T-helper 2 cell treated with Interferon-gamma antibody and Interleukin-4, amounts not matched to agents 5 μg/mL and 100 μg/mL, for 36 hours (primary cell): ENCODE results near the gene BCL7A.

ENCODE experiments used
- DNase-seq: peaks from one replicate; pipeline ENCODE4 v3.0.0; 2021; ENCODE audit warnings: low spot score
- H3K27ac Mint-ChIP-seq: one replicate; pipeline ENCODE4 v1.8.0; 2021; ENCODE audit warnings: mild to moderate bottlenecking, mixed read lengths
- H3K27me3 Mint-ChIP-seq: one replicate; pipeline ENCODE4 v1.8.0; 2021; ENCODE audit warnings: low read depth, mixed read lengths
- H3K36me3 Mint-ChIP-seq: one replicate; pipeline ENCODE4 v1.8.0; 2021; ENCODE audit warnings: low read depth, mixed read lengths
- H3K4me1 Mint-ChIP-seq: one replicate; pipeline ENCODE4 v1.8.0; 2021; ENCODE audit warnings: low read depth, mixed read lengths
- H3K4me3 Mint-ChIP-seq: one replicate; pipeline ENCODE4 v1.8.0; 2022; ENCODE audit warnings: mild to moderate bottlenecking, moderate library complexity, mixed read lengths
- H3K9me3 Mint-ChIP-seq: one replicate; pipeline ENCODE4 v1.8.0; 2021; ENCODE audit warnings: mixed read lengths

The BCL7A gene

GRCh38 chr12:122089077-122089476 lies 67.4 kb downstream of the BCL7A start:
- Mint-ChIP-seq H3K9me3 (no peaks in the 10 kb centered on the region), H3K4me1 (peaks cover 33% of the 10 kb centered on the region), H3K27me3 (no peaks in the 10 kb centered on the region), H3K27ac (no peak overlapping the region), H3K4me3 (no peak overlapping the region), H3K36me3 (peaks cover 42% of the 10 kb centered on the region)
- DNase-seq: no peak

DNA sequence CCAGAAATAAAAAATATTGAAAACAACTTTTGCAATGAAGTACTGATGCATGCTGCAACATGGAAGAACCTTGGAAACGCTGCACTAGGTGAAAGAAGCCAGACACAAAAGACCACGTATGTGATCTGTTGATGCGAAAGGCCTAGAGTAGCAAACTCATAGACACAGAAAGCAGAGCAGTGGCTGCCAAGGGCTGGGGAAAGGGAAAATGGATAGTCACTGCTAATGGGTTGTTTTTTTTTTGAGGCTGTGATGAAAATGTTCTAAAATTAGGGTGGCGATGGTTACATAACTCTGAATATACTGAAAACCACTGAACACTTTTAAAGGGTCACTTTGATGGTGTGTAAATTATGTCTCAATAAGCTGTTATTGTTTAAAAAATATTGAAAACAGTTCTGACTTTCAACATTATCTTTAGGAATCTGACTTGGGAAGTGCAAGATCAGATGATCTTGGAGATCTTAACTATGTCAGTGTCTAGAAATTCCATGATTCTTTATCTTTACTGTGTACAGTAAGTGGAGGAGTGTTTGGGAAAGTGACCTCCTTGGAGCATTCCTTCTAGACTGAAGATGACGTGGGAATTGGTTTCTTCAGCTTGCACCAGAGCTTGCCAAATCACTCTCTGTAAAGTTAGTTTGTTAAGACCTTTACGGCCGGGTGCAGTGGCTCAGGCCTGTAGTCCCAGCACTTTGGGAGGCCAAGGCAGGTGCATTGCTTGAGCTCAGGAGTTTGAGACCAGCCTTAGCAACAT lies 69.3 kb downstream of the BCL7A start:
- no peaks in the 10 kb centered on the region for H3K9me3 Mint-ChIP-seq
- H3K4me3 Mint-ChIP-seq: no peak overlapping the region
- H3K27me3 Mint-ChIP-seq: no peaks in the 10 kb centered on the region
- H3K4me1 Mint-ChIP-seq: peaks cover 28% of the 10 kb centered on the region
- no peak overlapping the region for H3K27ac Mint-ChIP-seq
- peaks cover 30% of the 10 kb centered on the region for H3K36me3 Mint-ChIP-seq
- no peak for DNase-seq

DNA sequence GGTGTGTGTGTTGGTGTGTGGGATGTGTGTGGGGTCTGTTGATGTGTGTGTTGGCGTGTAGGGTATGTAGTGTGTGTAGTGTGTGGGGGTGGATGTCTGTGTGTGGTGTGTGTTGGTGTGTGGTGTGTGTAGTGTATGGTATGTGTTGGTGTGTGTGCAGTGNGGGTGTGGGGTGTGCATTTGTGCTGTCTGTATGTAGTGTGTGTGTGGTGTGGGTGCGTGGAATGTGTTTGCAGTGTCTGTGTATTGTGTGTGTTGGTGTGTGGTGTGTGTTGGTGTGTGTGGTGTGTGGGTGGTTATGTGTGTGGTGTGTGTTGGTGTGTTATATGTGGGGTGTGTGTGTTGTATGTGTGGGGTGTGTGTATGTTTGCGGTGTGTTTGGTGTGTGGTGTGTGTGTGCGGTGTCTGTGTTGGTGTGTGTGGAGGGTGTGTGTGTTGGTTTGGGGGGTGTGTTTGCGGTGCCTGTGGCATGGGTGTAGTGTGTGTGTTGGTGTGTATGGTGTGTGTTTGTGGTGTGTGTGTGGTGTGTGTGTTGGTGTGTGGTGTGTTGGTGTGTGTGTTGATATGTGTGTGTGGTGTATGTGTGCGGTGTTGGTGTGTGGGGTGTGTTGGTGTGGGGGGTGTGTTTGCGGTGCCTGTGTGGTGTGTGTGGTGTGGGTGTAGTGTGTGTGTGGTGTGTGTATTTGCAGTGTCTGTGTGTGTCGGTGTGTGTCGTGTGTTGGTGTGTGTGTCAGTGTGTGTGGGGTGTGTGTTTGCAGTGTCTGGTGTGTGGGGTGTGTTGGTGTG lies 71.6 kb downstream of the BCL7A start:
- no peak for DNase-seq
- H3K4me3 Mint-ChIP-seq: no peak overlapping the region
- H3K27me3 Mint-ChIP-seq: no peaks in the 10 kb centered on the region
- H3K36me3 Mint-ChIP-seq: peaks cover 15% of the 10 kb centered on the region
- no peak overlapping the region for H3K27ac Mint-ChIP-seq
- no peaks in the 10 kb centered on the region for H3K9me3 Mint-ChIP-seq
- H3K4me1 Mint-ChIP-seq: peaks cover 25% of the 10 kb centered on the region

GRCh38 chr12:122094137-122094734 lies 72.6 kb downstream of the BCL7A start:
- peaks cover 15% of the 10 kb centered on the region for H3K36me3 Mint-ChIP-seq
- peaks cover 31% of the 10 kb centered on the region for H3K4me1 Mint-ChIP-seq
- H3K4me3 Mint-ChIP-seq: no peak overlapping the region
- no peak for DNase-seq
- H3K27me3 Mint-ChIP-seq: no peaks in the 10 kb centered on the region
- H3K27ac Mint-ChIP-seq: no peak overlapping the region
- H3K9me3 Mint-ChIP-seq: no peaks in the 10 kb centered on the region

DNA sequence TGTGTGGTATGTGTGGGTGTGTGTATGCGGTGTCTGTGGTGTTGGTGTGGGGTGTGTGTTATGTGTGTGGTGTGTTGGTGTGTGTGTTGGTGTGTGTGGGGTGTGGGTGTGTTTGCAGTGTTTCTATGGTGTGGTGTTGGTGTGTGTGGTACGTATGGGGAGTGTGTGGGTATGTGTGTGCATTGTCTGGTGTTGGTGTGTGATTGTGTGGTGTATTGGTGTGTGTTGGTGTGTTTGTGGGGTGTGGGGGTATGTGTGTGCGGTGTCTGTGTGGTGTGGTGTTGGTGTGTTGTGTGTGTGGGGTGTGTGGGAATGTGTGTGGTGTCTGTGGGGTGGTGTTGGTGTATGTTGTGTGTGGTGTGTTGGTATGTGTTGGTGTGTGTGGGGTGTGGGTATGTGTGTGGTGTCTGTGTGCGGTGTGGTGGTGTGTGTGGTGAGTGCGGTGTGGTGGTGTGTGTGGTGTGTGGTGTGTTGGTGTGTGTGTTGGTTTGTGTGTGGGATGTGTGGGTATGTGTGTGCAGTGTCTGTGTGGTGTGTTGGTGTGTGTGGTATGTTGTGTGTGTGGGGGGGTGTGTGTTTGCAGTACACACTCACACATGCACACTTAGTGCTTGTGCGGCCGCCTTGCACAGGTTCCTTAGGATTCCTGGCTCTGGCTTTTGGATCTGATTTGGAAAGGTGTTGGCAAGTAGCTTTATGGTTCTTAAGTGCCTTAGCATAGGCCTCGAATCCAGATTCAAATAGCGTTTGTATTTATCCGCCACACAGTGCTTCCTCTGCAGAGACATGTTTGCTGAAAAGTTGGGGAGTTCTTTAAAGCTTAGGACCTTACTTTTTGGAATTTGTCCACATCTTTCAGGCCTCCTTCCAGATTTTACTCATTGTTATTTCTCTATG lies 73.3 kb downstream of the BCL7A start:
- H3K27ac Mint-ChIP-seq: no peak overlapping the region
- H3K27me3 Mint-ChIP-seq: no peaks in the 10 kb centered on the region
- H3K4me3 Mint-ChIP-seq: no peak overlapping the region
- peaks cover 11% of the 10 kb centered on the region for H3K36me3 Mint-ChIP-seq
- H3K9me3 Mint-ChIP-seq: no peaks in the 10 kb centered on the region
- DNase-seq: no peak
- H3K4me1 Mint-ChIP-seq: peaks cover 33% of the 10 kb centered on the region

DNA sequence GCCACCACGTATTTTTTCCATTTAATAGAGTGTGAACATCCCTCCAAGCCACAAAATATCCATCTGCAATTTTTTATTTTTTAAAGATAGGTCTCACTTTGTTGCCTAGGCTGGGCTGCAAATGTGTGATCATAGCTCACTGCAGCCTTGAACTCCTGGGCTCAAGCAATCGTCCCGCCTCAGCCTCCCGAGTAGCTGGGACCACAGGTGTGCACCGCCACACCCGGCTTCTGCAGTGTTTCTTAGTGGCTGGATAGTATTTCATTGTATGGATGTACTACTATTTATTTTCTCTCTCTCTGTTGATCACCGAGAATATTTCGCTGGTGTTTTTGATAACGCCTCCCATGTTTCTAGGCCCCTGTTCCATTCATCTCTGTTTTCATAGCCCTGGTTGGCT lies 74.3 kb downstream of the BCL7A start:
- Mint-ChIP-seq H3K27me3 (no peaks in the 10 kb centered on the region), H3K4me1 (peaks cover 37% of the 10 kb centered on the region), H3K36me3 (peaks cover 7% of the 10 kb centered on the region), H3K4me3 (no peak overlapping the region), H3K27ac (no peak overlapping the region), H3K9me3 (no peaks in the 10 kb centered on the region)
- DNase-seq: no peak

DNA sequence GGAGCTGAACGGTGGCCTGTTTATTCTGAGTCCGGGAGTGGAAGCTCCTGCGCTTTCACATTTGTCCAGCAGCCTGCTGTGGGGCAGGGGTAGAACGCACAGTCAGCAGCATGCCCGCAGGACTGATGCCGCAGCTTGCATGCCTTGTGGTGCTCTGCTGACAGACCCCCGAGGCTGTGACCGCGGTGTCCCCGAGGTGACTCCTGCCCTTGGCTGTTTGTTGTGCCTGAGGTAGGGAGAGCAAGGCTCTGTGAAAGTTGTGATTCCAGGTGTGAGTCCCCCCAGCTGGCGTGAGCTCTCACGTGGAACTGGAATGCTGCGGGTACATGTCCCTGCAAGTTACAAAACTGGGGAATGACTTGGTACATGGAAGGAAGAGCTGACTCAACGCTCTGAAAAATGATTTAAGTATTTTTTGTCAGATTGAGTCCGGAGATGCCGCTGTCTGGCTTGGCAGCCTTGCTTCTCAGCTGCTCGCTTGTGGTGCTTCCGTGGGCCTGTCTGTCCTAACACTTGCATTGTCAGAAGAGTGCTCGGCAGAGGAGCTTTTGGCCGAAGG lies 75.0 kb downstream of the BCL7A start:
- Mint-ChIP-seq H3K9me3 (no peaks in the 10 kb centered on the region), H3K27me3 (no peaks in the 10 kb centered on the region), H3K4me1 (peaks cover 37% of the 10 kb centered on the region), H3K36me3 (peaks cover 4% of the 10 kb centered on the region), H3K27ac (no peak overlapping the region), H3K4me3 (no peak overlapping the region)
- DNase-seq: no peak

- Mint-ChIP-seq H3K27me3 (no peaks in the 10 kb centered on the region), H3K36me3 (peaks cover 6% of the 10 kb centered on the region), H3K4me1 (peaks cover 37% of the 10 kb centered on the region), H3K9me3 (no peaks in the 10 kb centered on the region), H3K27ac (peak overlapping the region; percentile 55), H3K4me3 (no peak overlapping the region)
- DNase-seq: no peak
Measured at GRCh38 chr12:122097584-122097926, 75.9 kb downstream of the BCL7A start.

DNA sequence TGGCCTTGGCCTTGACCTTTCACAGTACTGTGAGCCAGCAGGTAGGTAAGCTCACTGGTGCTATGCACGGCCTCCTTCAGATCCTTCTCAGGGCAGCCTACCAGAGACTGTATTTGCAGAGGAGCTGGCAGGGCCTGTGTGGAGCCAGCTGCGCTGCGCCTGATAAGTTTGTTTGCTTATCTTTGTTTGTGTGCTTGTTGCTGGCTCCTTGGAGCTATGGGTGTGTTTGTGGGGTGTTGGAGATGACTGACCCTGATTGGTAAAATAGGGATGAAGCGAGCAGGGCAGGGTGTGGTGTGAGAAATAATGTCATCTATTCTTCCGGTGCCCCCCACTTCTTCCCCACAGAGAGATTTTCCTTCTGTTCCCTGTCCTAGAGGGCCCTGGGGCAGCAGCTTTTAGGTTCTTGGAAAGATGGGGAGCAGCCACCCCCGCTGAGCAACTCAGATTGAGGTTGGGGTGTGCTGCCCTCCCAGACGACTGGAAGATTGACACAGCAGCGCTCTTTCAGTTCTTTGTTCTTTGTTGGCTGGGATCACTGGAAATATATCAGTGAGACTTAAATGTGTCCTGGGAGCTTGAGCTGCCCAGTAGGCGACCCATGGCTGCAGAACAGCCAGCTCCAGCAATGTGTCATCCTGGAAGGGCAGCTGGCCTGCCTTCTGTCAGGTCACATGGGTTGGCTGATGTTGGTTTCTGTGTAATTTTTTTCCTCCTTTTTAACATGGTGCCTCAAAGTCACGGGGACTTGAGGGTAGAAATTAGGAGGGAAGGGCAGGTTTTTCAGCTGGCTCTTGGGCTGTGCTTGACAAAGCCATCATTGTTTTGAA lies 76.5 kb downstream of the BCL7A start:
- Mint-ChIP-seq H3K4me3 (no peak overlapping the region), H3K36me3 (peaks cover 6% of the 10 kb centered on the region), H3K27ac (peak overlapping the region; percentile 55), H3K27me3 (no peaks in the 10 kb centered on the region), H3K9me3 (no peaks in the 10 kb centered on the region), H3K4me1 (peaks cover 37% of the 10 kb centered on the region)
- no peak for DNase-seq

DNA sequence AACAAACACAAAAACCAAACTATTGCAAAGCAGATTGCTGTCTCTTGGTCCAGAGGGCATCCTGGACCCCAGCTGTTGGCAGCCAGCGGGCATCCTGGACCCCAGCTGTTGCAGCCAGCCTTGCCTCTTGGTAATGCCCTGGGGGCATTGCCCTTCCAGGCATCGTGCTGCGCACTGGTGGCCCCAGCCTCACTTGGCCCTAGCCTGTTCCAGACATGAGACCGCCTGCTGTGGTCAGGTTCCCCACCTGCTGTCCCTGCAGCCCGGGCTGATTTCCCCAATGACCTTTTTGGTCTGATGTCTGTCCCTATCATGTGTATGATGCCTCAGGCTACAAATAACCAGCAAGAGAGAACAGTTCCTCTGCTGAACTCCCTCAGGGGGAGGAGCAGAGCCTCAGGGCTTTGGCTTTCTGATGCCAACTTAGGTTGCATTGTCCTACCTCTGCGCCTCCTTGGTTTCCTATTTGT lies 77.6 kb downstream of the BCL7A start:
- Mint-ChIP-seq H3K9me3 (no peaks in the 10 kb centered on the region), H3K4me1 (peaks cover 37% of the 10 kb centered on the region), H3K36me3 (peaks cover 6% of the 10 kb centered on the region), H3K27ac (peak overlapping the region; percentile 75), H3K27me3 (no peaks in the 10 kb centered on the region), H3K4me3 (peak overlapping the region; percentile 67)
- no peak for DNase-seq

DNA sequence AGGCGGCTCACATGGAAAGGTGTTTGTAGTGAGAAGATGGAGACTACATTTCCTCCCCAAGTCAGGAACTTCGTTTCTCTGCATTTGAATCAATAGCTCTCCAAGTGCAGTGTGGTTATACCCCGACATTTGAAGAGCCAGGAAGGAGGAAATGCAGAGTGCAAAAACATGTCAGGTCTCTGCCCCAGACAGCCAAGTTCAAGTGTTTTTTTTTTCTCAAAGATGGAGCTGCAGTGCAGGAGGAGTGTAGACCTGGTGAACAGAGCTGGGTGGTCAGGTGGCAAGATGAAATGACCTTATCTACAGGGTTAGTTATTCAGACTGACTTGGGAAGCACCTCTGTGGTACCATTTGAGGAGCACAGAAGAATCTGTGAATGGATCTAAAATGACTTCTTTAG lies 78.2 kb downstream of the BCL7A start:
- DNase-seq: no peak
- peaks cover 40% of the 10 kb centered on the region for H3K4me1 Mint-ChIP-seq
- H3K9me3 Mint-ChIP-seq: no peaks in the 10 kb centered on the region
- peak overlapping the region; percentile 67 for H3K4me3 Mint-ChIP-seq
- H3K27ac Mint-ChIP-seq: peak overlapping the region; percentile 75
- H3K36me3 Mint-ChIP-seq: peaks cover 7% of the 10 kb centered on the region
- no peaks in the 10 kb centered on the region for H3K27me3 Mint-ChIP-seq

GRCh38 chr12:122100568-122100967 lies 78.9 kb downstream of the BCL7A start:
- DNase-seq: no peak
- no peak overlapping the region for H3K4me3 Mint-ChIP-seq
- no peak overlapping the region for H3K27ac Mint-ChIP-seq
- H3K4me1 Mint-ChIP-seq: peaks cover 43% of the 10 kb centered on the region
- no peaks in the 10 kb centered on the region for H3K27me3 Mint-ChIP-seq
- no peaks in the 10 kb centered on the region for H3K9me3 Mint-ChIP-seq
- peaks cover 9% of the 10 kb centered on the region for H3K36me3 Mint-ChIP-seq

DNA sequence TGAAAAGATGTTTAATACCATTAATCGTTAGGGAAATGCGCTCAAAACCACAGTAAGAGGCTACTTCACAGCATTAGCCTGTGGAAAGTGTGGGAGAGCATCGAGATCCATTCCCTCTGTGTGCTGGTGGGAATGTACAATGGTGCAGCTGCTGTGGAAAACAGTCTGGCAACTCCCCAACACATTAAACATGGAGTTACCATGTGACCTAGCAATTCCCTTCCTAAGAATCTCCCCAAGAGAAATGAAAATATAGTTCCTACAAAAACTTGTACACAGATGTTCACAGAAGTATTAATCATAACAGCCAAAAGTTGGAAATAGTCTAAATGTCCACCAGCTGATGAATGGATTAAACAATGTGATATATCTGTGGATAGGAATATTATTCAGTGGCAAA lies 80.6 kb downstream of the BCL7A start:
- Mint-ChIP-seq H3K9me3 (no peaks in the 10 kb centered on the region), H3K27me3 (no peaks in the 10 kb centered on the region), H3K4me1 (peaks cover 50% of the 10 kb centered on the region), H3K27ac (no peak overlapping the region), H3K36me3 (peaks cover 13% of the 10 kb centered on the region), H3K4me3 (no peak overlapping the region)
- no peak for DNase-seq
